NCI-H1694 (cell line): ENCODE measurements around the gene BAIAP3.

ENCODE experiments used
- DNase-seq: peaks from one replicate; lab custom pipeline; 2025; lab: John Stamatoyannopoulos, UW

BAIAP3 gene

DNA sequence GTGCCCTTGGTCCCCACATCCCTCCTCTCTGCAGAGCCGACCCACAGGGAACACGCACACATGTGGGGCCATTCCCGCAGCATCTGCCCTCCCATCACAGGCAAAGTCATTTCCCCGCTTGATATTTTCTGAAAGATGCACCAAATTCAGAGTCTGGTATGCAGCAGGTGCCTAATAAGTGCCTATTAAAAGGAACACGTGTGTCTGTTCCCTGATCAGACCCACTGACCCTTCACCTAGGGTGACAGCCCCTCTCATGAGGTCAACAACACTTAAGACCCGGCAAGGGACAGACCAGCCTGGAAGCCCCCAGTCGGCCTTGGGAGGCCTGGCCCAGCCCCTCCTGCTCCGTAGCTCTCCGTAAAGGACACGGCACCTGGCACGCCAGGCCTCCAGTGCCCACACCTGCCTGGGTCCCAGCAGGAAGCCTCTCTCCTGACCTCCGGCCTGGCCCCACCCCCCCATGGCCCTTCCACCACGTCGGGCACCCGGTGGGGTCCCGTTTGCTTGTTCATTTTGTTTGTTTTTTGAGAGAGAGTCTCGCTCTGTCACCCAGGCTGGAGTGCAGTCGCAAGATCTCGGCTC is 61.0 kb downstream of the BAIAP3 start:
- no peak for DNase-seq

DNA sequence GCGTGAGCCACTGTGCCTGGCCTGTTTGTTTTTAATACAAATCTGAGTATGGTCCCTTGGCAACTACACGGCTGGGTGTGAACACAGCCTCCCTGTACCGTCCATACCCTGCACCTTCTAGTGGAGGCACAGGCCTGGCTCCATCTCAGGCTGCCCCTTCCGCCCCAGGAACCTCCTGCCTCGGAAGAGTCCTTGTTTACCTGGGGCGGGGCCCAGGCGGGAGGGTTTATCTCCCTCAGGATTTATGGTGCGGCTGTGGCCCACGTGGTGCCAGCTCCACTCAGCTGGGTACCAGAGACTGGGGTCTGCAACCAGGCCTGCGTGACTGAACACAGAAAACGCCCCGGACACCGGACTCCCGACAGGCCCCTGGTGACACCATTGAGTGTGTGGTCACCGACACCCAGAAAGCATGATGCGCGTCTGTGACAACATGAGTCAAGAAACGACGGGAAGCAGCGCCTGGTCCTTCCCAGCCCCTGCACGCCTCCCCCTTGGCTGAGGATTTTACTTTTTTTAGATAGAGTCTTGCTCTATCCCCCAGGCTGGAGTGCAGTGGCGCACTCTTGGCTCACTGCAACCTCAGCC is 62.1 kb downstream of the BAIAP3 start:
- no peak for DNase-seq

DNA sequence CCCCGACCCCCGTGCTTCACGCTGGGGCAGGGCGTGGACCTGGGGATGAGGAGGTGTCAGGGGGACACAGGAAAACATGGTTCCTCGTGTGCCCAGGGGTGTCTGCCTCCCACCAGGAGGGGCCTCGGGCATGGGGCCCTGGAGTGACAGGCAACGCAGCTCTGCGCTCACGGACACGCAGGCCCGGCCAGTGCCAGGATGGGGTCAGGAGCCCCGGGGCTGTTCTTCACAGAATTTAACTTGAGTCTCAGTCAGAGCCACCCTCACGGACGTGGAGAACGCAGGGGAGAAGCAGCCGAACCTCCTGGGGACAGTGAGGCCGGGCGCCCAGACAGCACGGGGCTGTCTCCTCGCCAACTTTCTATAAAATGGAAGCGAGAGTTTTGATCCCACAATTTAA is 64.3 kb downstream of the BAIAP3 start:
- DNase-seq = no peak

DNA sequence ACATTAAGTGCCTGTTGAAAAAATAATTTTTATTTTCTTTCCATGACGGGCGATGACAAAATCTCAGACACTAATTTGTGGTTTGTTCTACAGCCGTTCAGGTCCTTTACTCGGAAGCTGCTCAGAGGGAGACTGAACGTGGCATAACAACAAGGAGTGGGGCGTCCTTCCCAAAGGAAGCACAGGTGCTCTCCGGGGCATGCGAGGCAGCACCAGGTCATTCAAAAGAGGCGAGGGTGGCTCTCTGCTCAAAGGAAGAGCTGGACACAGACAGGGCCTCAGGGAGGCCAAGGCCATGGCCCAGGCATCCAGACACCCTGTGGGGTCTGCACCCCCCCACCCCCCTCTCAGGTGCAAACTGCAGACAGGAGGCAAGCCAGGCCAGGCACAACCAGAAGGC is 64.9 kb downstream of the BAIAP3 start:
- DNase-seq = no peak
